ENCODE results near the gene UGP2. TPM values are rescaled to one million over a fixed set of nuclear protein-coding genes. Genes with fewer than 3 reads are reported as not detected.
"Not testable (repeated sequence)": the region's sequence is repeated elsewhere in the genome, so short reads cannot be mapped to it uniquely, and the experiment has no call there.

The UGP2 gene
- total RNA-seq, result 100 to 1,000 TPM; 107 to 361 (median 319) TPM

DNA sequence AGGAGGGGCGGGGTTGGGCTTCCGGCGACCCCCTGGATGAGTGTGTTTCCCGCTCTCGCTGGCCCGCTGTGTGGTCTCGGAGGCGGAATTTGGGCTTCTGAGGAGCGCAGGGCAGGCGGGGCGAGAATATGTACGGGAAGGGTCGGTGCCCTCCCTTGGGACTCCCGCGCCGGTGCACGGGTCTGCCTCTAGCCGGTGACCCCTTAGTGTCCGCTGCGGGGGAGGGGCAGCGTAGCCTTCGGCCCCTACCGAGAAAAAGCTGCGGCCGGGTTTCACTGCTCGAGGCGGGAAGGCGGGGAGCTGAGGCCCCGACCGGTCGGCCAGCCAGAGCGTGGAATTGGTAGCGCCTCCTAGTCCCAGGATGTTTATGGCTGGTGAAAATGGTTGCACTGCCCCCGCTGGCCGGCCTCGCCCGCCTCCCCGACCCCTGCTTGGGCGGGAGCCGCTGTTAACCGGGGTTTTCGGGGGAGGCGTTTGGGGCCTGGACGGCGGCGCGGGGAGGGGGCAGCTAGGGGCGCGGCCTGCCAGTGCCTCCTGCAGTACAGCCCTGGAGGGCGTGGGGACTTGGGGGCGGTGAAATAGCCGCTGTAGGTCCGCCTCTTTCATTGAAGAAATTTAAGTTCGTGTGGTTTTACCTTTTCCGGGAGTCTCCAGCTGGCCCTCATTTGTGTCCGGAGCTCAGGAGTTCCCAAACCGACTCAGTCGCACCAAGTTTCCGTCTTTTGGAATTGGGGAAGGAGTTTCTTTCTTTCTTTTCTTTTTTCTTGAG, at the start of gene UGP2:
Gene UGP2 (plus strand): TSS at position 643 of the 769 bp plus-strand sequence. CDS start 290 bp downstream, outside the sequence.
- peak; percentile 74 for DNase-seq (ENCODE audit: low spot score)
- peak; percentile 86 for ATAC-seq (ENCODE audit: low FRiP score)
- TF ChIP-seq CTCF (IDR thresholded peaks at IDR 0.05), result no peak

GRCh38 chr2:63792530-63792929, 49.2 kb upstream of the UGP2 start:
- no peak for TF ChIP-seq CTCF (IDR thresholded peaks at IDR 0.05)

GRCh38 chr2:63796366-63796765, 45.3 kb upstream of the UGP2 start:
- DNase-seq (ENCODE audit: low spot score), result no peak
- ATAC-seq (ENCODE audit: low FRiP score), result no peak
- TF ChIP-seq CTCF (IDR thresholded peaks at IDR 0.05), result no peak

More at GRCh38 chr2:63792530-63792929, 49.2 kb upstream of the UGP2 start:
- DNase-seq (ENCODE audit: low spot score), result no peak
- peak; percentile 44 for ATAC-seq (ENCODE audit: low FRiP score)

DNA sequence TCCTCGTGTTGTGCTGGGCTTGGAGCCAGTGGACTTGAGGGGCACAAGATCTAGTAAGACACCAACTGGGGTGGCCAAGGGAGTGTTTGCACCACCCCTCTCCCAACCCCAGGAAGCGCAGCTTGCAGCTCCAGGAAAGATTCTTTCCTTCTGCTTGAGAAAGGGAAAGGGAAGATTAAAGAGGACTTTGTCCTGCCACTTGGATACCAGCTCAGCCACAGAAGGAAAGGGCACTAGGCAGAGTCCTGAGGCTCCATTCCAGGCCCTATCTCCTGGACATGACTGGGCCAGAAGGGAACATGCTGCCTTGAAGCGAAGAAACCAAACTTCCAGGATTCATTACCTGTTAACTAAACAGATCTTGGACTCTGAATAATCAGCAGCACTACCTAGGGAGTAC, 44.9 kb upstream of the UGP2 start:
- no peak for ATAC-seq (ENCODE audit: low FRiP score)
- no peak for DNase-seq (ENCODE audit: low spot score)
- TF ChIP-seq CTCF (IDR thresholded peaks at IDR 0.05), result no peak

DNA sequence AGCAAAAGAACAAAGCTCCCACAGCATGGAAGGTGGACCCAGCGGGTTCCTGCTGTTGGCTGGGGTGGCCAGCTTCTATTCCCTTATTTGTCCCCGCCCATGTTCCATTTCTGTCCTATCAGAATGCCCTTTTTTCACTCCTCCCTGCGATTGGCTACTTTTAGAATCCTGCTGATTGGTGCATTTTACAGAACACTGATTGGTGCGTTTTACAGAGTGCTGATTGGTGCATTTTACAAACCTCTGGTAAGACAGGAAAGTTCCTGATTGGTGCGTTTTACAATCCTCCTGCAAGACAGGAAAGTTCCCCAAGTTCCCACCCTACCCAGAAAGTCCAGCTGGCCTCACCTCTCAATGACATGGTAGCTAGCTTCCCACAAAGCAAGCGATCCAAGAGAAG, 40.2 kb upstream of the UGP2 start:
- ATAC-seq (ENCODE audit: low FRiP score) (no peak), DNase-seq (ENCODE audit: low spot score) (no peak)
- TF ChIP-seq CTCF (IDR thresholded peaks at IDR 0.05), result no peak

GRCh38 chr2:63805412-63805811, 36.3 kb upstream of the UGP2 start:
- no peak for DNase-seq (ENCODE audit: low spot score)
- TF ChIP-seq CTCF (IDR thresholded peaks at IDR 0.05), result no peak
- ATAC-seq (ENCODE audit: low FRiP score), result no peak

- DNase-seq (ENCODE audit: low spot score); ATAC-seq (ENCODE audit: low FRiP score): not testable (repeated sequence)
Measured at GRCh38 chr2:63808036-63808435, 33.7 kb upstream of the UGP2 start.

DNA sequence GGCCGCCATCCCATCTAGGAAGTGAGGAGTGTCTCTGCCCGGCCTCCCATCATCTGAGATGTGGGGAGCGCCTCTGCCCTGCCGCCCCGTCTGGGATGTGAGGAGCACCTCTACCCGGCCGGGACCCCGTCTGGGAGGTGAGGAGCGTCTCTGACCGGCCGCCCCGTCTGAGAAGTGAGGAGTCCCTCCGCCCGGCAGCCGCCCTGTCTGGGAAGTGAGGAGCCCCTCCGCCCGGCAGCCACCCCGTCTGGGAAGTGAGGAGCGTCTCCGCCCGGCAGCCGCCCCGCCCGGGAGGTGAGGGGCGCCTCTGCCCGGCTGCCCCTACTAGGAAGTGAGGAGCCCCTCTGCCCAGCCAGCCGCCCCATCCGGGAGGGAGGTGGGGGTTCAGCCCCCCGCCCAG, 32.8 kb upstream of the UGP2 start:
- DNase-seq (ENCODE audit: low spot score); ATAC-seq (ENCODE audit: low FRiP score): not testable (repeated sequence)

All from omental fat pad (tissue), 4 donors.